Thoracic aorta (tissue), 2 donors: Measurements from ENCODE around the gene KRTAP5-5. TPM values are rescaled to one million over a fixed set of nuclear protein-coding genes. Genes with fewer than 3 reads are reported as not detected.
"Not testable (repeated sequence)": the region's sequence is repeated elsewhere in the genome, so short reads cannot be mapped to it uniquely, and the experiment has no call there.

ENCODE experiments used
- ATAC-seq: fragments of 150-250 bp; one replicate; pipeline ENCODE4 v1.8.0; 2017; ENCODE audit warnings: low read depth; ENCODE audit not compliant: insufficient number of reproducible peaks, low FRiP score
- DNase-seq: peaks from one replicate; pipeline ENCODE4 v3.0.0-alpha.2; 2020; ENCODE audit warnings: low spot score
- H3K27ac ChIP-seq, 2 donors: fragments of 200-600 bp; sonication (generic); 1 replicate in 1 of 2; 2 replicates in 1 of 2; pipeline ENCODE4 v1.5.1; 2016; ENCODE audit warnings: mild to moderate bottlenecking in 2 of 2, moderate library complexity in 2 of 2
- H3K27me3 ChIP-seq: fragments of 200-600 bp; sonication (generic); replicated peaks from 2 replicates; pipeline ENCODE4 v1.6.0; 2016; ENCODE audit warnings: mild to moderate bottlenecking; ENCODE audit not compliant: insufficient read depth
- H3K36me3 ChIP-seq: fragments of 200-600 bp; sonication (generic); one replicate; pipeline ENCODE4 v1.5.1; 2016
- H3K4me1 ChIP-seq, 2 donors: fragments of 200-600 bp; sonication (generic); 1 replicate in 1 of 2; 2 replicates in 1 of 2; pipeline versions ENCODE4 v1.5.1 to v1.6.0; 2016; ENCODE audit warnings: low read depth in 2 of 2, mild to moderate bottlenecking in 1 of 2; ENCODE audit not compliant: control insufficient read depth in 1 of 2
- H3K4me3 ChIP-seq: fragments of 200-600 bp; sonication (generic); 2 replicates; pipeline ENCODE4 v1.5.1; 2016; ENCODE audit warnings: mild to moderate bottlenecking
- H3K9me3 ChIP-seq: fragments of 200-600 bp; sonication (generic); 2 replicates; pipeline ENCODE4 v1.5.1; 2016
- total RNA-seq, 2 donors: library from RNA; depleted of rRNA; stranded (reverse); fragments of >200 nt; gene quantifications; one replicate each; pipeline versions ENCODE4 v1.1.0 to v1.2.3, GENCODE V29; 2016
- TF ChIP-seq, protein P1 (sequence below): fragments of 200-600 bp; sonication (generic); IDR thresholded peaks from one replicate; pipeline ENCODE4 v1.5.1; 2019; ENCODE audit warnings: antibody characterized with exemption

KRTAP5-5 gene
- total RNA-seq, 2 donors from 2014 or later = not detected

DNA sequence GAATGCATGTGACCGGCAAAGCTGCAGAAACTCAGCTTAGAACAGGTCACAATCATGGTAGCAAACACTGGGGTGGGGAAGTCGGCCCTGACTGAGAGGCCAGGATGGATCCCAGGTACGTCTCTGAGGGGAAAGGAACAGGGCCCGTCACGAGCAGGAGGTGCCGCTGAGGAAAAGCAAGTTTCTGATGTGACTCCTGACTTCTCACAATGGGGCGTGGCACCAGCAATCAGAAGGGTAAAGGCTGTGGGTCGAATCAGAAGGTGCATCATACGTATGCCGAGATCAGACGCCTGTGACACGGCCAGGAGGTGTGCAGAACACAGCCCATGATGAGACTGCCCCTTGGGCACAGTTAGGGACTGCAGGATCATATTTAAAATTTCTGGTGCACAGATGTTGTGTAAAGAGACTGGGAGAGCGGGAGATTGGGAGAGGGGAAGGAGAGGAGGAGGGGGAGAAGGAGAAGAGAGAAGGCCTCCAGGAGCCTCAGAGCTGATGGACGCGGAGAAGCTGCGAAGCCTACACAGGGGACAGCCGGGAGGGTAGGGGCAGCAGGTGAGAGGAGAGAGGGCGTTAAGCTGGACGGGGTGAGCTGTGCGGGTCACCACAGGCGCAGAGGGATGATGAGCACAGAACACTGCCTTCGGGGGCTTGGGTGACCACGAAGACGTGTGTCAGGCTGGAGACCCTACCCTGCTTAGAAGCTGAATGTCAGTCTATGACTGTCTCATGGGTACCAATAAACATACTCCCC lies 30.7 kb downstream of the KRTAP5-5 start:
- Histone ChIP-seq H3K9me3 (no peaks in the 10 kb centered on the region), H3K36me3 (no peaks in the 10 kb centered on the region), H3K27ac (no peak overlapping the region), H3K4me1 (no peaks in the 10 kb centered on the region), H3K4me3 (no peak overlapping the region), H3K27me3 (no peaks in the 10 kb centered on the region)
- ATAC-seq = no peak
- no peak for DNase-seq
- TF ChIP-seq, protein P1, sequence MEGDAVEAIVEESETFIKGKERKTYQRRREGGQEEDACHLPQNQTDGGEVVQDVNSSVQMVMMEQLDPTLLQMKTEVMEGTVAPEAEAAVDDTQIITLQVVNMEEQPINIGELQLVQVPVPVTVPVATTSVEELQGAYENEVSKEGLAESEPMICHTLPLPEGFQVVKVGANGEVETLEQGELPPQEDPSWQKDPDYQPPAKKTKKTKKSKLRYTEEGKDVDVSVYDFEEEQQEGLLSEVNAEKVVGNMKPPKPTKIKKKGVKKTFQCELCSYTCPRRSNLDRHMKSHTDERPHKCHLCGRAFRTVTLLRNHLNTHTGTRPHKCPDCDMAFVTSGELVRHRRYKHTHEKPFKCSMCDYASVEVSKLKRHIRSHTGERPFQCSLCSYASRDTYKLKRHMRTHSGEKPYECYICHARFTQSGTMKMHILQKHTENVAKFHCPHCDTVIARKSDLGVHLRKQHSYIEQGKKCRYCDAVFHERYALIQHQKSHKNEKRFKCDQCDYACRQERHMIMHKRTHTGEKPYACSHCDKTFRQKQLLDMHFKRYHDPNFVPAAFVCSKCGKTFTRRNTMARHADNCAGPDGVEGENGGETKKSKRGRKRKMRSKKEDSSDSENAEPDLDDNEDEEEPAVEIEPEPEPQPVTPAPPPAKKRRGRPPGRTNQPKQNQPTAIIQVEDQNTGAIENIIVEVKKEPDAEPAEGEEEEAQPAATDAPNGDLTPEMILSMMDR = no peak

DNA sequence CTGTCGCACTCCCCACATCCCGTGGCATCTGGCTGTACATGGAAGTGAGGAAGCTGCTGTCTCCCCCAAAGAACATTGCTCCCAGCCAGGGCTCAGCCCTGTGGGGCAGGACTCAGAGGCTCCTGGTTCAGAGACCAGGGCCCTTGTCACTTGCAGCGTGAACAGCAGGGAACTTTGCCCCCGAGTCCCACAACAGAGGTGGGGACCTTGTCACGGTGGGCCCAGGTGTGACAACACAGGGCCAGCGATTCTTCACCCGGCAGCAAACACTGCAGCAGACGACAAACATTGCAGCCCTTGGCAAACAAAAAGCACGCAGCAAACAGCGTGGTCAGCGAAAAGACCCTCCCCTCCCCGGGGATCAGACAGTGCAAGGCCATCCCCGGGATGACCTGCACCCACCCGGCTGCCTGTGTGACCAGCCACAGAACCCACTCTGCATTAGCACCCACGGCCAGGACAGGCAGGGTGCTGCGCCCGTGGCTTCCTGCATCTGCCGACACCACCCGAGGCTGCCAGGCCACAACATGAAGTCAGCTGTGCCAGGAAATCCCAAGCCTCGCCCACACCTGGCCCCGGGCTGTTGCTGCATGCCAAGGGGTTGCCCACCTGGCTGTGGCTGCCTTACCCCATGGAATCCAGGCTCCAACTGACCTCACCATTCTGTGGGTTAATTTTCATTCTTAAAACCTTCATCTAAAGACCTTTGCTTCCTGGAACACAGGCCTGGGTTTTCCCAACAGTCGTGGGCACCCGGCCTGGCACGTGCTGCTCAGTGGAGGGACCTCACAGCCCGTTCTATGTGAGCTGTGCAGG lies 32.1 kb downstream of the KRTAP5-5 start:
- not testable (repeated sequence) for H3K4me3 ChIP-seq, H3K36me3 ChIP-seq, ATAC-seq, H3K27me3 ChIP-seq, H3K9me3 ChIP-seq, H3K27ac ChIP-seq, H3K4me1 ChIP-seq, DNase-seq

DNA sequence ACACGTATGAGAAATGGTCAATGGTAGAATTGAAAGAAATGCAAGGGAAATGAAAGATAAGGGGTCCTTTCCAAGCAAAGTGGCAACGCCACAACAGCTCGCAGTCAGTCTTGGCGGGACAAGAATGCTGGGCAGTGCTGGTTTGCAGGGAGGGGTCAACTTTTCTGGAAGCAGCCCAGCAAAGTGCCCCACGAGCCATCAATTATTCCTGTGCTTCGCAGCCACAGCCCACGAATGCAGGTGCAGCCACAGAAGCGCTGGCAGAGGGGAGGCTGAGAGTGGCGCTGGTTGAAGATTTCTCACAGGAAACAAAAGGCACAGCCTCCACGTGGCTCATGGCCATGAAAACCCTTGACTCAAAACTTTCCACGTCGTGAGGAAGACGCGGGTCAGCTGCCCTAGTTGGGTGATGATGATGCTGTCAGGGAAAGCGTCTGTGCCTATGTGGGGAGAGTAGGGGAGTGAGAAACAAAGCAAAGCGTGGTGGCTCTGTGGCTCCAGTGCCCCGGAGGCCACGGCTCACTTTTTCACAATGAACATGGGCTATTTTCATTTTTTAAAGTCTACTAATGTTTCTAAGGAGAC lies 33.2 kb downstream of the KRTAP5-5 start:
- DNase-seq, H3K9me3 ChIP-seq, H3K27ac ChIP-seq, H3K27me3 ChIP-seq, ATAC-seq, H3K36me3 ChIP-seq, H3K4me3 ChIP-seq, H3K4me1 ChIP-seq: not testable (repeated sequence)

DNA sequence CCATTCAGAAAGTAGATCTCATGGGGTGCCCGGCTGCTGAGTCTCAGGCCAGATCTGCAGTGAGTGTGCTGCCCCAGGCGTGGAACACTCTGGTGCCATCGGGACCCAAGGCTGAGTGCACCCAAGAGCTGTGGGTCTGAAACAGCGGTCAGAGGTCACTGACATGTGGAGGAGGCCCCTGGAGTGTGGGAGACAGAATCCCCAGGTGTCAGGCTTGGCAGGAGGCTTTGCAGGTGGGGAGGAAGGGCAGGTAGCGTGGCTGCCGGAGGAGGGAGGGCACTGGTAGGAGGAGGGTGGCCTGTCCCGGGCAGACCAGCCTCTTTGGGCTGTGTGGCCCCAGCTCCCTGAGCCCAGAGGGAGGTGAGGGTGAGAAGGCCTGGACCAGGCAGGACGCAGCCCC lies 35.7 kb downstream of the KRTAP5-5 start:
- ATAC-seq = no peak
- Histone ChIP-seq H3K4me3 (no peak overlapping the region), H3K27me3 (no peaks in the 10 kb centered on the region), H3K9me3 (no peaks in the 10 kb centered on the region), H3K4me1 (no peaks in the 10 kb centered on the region), H3K36me3 (no peaks in the 10 kb centered on the region), H3K27ac (no peak overlapping the region)
- TF ChIP-seq, protein P1 = no peak
- DNase-seq = no peak

DNA sequence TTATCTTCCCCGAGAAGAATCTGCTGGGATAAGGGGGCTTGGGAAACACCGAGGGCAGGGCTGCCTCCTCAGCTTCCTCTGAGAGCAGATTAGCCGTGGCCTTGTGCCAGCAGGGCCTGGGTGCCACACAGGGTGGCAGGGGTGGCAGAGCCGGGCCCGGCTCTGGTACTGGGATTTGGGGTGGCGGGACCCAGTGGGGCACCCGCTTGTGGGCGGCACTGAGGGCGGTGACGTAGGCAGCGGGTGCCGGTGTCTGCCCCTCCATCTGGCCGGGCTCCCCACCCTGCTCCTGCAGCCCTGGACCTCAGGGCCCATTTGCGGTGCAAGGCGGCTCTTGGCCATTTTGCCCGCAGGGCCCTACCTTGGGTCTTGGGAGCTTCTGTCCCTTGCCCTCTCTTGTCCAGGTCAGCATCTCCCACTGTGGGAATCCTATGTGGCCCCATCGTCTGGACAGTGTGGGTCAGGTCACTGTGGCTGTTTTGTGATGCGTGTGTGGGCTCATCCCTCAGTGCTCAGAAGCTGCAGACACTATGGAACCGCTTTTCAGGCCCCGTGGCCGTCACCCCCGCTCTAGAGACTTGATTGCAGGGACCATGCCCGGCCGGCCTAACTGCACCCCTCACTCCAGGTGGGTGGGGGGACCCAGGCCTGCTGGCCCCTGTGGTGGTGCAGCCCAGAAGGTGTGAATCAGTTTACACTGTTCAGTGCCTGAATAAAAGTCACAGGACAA lies 37.7 kb downstream of the KRTAP5-5 start:
- DNase-seq = no peak
- TF ChIP-seq, protein P1 = no peak
- H3K36me3 ChIP-seq = no peaks in the 10 kb centered on the region
- no peak for ATAC-seq
- no peaks in the 10 kb centered on the region for H3K27me3 ChIP-seq
- no peak overlapping the region for H3K27ac ChIP-seq
- no peaks in the 10 kb centered on the region for H3K9me3 ChIP-seq
- H3K4me1 ChIP-seq = no peaks in the 10 kb centered on the region
- no peak overlapping the region for H3K4me3 ChIP-seq
